HG03571 (cell line): ENCODE data around the gene SLC11A2.
A peak's percentile ranks its signal among the peaks of the same experiment; 100 is the strongest.

Experiments used
- ATAC-seq: cut with Tn5 transposase; IDR thresholded peaks from one replicate; pipeline ENCODE4 v1.9.1; 2021; ENCODE audit not compliant: unreplicated experiment

The SLC11A2 gene

GRCh38 chr12:51025836-51026638, at the start of gene SLC11A2:
SLC11A2 (minus strand) TSS chr12:51026384; CDS start chr12:51010728, 15,656 bp downstream.
- peak; percentile 86 for ATAC-seq

GRCh38 chr12:51075390-51075789, 49.2 kb upstream of the SLC11A2 start:
- ATAC-seq = no peak

- ATAC-seq = no peak
Measured at GRCh38 chr12:51071663-51072062, 45.5 kb upstream of the SLC11A2 start.

DNA sequence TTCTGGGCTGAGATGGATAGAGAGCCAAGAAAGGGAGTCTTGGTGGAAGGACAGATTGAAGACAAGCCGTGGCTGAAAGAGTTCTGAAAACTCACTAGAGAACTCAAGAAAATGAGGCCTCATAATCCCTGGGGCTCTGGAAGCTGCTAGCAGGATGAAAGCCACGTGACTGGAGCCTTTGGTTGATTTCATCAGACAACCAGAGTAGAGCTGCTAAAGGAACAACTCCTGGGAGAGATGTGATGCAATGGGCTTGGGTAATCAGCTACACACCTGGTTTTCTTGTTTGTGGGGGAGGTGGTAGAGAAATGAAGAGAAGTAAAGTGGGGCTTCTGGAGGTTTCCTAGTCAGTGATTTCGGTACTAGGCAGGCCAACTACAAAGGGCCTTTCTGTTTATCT, 43.8 kb upstream of the SLC11A2 start:
- ATAC-seq = no peak

DNA sequence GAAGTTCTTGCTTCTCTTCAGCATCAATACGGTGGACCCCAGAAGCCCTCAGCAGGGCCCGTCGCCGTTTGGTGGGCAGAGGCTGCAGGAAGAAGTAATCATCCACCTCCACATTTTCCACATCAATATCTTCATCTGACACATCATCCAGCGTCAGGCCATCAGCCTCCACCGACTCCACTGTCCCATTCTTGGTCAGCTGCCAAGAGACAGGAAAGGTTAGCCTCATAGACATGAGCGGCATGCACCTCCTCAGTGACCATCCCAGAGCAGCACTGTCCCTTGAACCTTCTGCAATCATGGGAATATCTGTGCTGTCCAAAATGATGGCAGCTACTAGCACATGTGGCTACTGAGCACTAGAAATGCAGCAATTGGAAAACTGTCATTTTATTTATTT, 41.6 kb upstream of the SLC11A2 start:
- no peak for ATAC-seq

GRCh38 chr12:51067229-51067628, 41.0 kb upstream of the SLC11A2 start:
- ATAC-seq = no peak

GRCh38 chr12:51065530-51065929, 39.3 kb upstream of the SLC11A2 start:
- no peak for ATAC-seq

- ATAC-seq = no peak
Measured at GRCh38 chr12:51062631-51063397, 36.6 kb upstream of the SLC11A2 start.

GRCh38 chr12:51059086-51059485, 32.9 kb upstream of the SLC11A2 start:
- no peak for ATAC-seq

- no peak for ATAC-seq
Measured at GRCh38 chr12:51056242-51056641, 30.1 kb upstream of the SLC11A2 start.

DNA sequence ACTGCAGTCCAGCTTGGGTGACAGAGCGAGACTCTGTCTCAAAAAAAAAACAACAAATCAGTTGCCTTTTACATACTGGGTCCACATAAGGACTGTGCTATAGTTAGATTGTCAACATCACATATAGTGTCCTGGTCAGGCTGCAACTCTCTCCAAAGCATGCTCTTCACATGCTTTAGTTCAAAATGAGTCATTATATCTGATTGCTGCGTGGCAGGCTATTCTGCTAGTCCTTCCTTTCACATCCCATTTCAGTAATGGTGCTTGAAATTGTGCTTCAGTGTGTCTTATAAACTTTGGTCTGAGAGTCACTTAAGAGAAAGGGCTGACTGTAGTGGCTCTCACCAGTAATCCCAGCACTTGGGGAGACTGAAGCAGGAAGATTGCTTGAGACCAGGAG, 28.9 kb upstream of the SLC11A2 start:
- ATAC-seq = no peak

GRCh38 chr12:51051787-51052186, 25.6 kb upstream of the SLC11A2 start:
- ATAC-seq = no peak

DNA sequence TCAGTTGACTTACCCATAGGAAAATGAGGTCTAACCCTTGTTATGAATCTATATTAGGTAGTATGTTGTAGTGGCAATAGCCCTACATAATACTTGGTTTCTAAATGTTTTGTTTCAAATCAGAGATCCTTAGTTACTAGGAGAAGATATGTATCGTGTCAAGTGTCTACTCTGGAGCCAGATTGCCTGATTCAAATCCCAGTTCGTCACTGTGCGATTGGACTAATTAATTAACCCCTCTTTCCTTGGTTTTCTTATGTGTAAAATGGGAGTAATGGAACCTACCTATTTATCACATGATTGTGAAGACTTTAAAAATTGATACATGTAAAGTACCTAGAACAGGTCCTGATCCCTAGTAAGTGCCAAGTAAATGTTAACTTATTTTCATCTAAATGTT, 23.3 kb upstream of the SLC11A2 start:
- ATAC-seq = no peak

GRCh38 chr12:51048661-51049251, 22.6 kb upstream of the SLC11A2 start:
- ATAC-seq = no peak

DNA sequence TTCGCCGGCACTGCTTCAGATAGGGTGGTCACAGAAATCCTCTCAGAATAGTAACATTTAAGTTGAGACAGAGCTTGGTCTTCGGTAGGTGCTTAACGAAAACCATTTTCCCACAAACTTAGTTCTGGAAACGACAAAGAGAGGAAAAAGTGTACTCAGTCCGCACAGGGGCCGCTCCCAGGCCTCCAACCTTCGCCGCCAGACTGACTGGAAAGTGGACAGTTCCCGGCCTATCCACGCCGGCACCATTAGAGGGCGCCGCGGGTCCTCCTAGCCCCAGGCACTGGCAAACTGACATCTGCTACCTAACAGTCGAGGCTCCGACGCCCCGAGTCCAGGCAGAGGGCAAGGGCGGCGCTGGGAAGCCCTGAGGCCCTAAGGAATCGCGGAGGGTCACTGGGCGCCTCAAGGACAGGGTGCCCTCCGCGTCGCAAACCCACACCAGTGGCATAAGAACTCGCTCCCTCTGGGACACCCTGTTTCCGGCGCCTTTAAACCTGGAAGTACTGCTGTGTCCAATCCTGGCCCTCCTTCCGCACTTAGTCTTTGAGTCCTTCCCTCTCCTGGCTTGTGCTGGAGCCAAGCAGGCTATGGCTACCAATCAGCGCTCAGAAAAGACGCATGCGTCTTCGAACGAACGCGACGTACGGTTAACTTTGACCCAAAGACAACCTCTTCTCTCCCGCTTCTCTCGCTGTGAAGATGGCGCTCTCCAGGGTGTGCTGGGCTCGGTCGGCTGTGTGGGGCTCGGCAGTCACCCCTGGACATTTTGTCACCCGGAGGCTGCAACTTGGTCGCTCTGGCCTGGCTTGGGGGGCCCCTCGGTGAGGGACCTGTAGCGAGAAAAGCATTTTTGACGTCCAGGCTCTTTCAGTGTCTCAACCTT, 21.7 kb upstream of the SLC11A2 start, which contains the start of gene LETMD1:
Gene LETMD1, plus strand, starts transcription at position 673 of the 886 bp plus-strand sequence. Its CDS starts 30 bp downstream, at position 703.
- peak; percentile 91 for ATAC-seq

GRCh38 chr12:51036279-51036678, 10.1 kb upstream of the SLC11A2 start:
- no peak for ATAC-seq

DNA sequence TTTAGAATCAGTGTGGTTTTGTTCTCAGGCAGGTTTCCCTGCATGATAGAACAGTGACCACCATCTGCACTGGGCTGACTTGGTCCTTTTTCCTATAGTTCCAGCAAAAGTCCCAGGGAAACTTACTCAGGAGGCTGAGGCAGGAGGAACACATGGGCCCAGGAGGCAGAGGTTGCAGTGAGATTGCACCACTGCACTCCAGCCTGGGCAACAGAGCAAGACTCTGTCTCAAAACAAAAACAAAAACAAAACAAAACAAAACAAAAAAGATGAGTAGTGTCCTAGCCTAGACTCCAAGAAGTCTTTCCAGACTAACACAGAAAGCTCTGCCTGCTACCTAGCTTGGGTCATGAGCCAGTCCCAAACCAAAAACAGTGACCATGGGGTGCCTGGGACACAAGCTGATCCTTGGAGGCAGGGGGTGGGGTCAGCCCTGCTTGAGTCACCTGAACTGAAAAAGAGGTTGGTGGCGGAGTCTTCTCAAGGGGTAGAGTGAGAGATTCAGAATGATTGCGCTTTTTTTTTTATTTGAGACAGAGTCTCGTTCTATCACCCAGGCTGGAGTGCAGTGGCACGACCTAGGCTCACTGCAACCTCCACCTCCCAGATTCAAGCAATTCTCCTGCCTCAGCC, 7.4 kb upstream of the SLC11A2 start:
- ATAC-seq = no peak

DNA sequence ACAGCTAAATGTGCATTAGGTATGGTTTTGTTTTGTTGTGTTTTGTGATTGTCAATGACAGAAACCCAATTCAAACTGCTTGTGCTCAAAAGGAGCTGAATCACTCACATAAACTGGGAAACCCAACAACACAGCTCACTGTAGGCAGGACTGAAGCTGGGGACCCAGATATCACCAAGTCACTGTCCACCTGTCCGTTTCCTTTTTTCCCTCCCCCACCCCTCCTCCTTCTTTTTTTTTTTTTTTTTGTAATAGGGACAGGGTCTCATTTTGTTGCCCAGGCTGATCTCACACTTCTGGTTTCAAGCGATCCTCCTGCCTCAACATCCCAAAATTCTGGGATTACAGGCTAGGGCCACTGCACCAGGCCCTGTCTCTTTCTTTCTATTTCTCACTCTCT, 6.9 kb upstream of the SLC11A2 start:
- no peak for ATAC-seq

DNA sequence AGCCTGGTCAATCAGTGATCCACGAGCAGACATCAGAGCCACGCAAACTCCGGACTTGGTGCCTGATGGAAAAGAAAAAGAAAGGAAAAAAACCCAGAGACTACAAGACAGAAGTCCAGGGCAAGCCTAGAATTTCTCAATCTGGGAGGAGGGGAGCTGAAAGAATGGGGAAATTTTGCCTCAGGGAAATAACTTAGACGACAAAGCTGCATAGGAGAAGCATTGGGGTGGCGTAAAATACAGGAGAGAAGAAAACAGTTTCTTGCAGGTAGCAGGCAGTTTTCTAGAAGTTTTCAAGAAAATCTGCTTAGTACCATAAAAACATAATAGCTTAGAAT, 2.6 kb upstream of the SLC11A2 start:
- ATAC-seq = no peak

- ATAC-seq = no peak
Measured at GRCh38 chr12:51028126-51028812, 2.1 kb upstream of the SLC11A2 start.
